Pulmonary artery endothelial cell (primary cell): ENCODE results near the gene PGM2. TPM values are rescaled to one million over a fixed set of nuclear protein-coding genes. Genes with fewer than 3 reads are reported as not detected.

ENCODE experiments used
- DNase-seq: peaks from one replicate; pipeline ENCODE4 v3.0.0-alpha.2; 2011; ENCODE audit warnings: low read depth, low spot score
- total RNA-seq: library from RNA; depleted of rRNA; stranded (reverse); fragments of >200 nt; gene quantifications from 2 replicates; pipeline ENCODE4 v1.2.3, GENCODE V29; 2014

The PGM2 gene
- total RNA-seq, 1 donor from 2014 or later, result 47.8 TPM

DNA sequence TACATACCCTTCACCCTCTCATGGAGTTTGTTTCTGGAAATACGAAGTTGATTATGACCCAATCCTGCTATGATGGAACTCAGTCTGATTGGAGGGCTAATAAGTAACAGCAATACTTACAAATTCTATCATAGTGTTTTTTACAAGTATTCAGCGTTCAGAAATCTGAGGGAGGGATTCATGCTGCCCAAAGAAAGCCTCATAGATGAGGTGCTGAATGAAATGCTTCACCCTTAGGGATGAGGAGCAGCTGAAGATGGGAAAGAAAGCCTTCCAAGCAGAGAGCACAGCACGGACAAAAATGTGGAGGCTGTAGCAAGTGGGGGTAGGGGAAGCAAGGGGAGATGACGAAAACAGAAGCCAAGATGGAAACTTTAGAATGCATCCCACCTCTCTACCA, 36.5 kb downstream of the PGM2 start:
- DNase-seq, result no peak

DNA sequence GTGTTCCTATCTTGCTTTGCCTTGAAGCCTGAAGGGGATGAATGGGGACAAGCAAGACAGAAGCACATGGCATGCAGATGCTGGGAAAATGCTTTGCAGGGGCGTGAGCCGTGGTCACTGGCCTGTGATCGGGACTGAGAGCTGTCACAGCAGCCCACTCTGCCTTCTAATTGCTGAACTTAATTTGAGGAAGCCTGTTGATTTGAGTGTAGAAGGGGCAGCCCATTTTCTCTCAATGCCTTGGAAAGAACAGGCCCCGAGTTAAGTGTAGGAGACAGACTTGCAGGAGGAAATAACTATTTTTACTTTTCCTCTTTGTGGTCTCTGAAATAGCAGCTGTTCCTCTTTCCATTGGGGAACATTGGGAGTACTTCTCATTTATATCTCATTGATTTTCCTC, 38.3 kb downstream of the PGM2 start:
- no peak for DNase-seq

DNA sequence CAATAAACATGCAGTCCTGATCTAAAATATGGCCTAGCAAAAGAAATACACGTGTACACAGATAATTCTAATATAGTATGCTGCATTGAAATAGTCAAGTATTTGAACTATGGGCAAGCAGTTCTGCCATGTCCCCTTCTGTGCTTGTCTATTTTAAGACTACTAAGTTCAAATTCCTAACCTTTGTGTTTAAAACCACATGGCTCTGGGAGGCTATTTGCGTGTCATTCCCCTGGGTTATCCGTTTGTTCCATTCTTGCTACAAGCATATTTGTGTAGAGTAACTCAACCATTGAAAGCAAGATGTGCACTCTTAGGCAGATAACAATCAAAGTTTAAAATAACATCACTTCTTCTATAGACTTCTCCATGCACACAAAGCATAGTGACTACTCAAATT, 39.0 kb downstream of the PGM2 start:
- DNase-seq, result no peak

DNA sequence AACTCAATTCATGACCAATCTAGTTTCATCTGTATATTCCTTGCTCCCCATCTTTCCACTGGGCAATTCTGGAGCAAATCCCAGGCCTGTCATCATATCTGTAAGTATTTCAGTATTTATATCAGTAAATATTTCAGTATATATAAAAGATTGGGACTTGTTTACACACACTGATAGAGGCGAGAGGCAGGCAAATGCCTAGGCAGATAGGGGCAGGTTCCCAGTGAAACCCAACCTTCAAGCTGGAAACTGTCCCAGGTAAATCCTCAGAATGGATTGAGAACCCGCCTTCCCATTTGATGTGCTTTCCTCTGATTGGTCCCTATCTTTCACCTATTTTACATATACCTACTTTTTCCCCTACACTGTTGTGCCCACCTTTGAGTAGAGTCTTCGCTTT, 40.6 kb downstream of the PGM2 start:
- no peak for DNase-seq

DNA sequence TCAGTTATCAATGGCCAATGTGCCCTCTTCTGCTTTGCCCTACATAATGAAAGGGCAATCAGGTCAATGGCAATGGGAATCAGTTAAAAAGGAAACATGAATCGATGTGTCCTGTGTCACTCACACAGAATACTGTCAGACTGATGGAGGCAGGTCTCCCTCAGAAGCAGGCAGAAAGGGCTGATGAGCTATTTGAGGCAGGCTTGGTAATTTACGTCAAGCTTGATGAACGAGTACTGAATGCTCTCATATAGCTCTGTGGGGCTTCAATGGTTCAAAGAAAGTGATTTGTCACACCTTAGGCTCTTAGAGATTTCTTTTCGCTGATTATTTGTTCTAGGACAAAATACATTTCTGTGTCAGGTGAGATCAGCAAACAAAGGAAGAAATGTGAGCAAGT, 41.8 kb downstream of the PGM2 start:
- no peak for DNase-seq

DNA sequence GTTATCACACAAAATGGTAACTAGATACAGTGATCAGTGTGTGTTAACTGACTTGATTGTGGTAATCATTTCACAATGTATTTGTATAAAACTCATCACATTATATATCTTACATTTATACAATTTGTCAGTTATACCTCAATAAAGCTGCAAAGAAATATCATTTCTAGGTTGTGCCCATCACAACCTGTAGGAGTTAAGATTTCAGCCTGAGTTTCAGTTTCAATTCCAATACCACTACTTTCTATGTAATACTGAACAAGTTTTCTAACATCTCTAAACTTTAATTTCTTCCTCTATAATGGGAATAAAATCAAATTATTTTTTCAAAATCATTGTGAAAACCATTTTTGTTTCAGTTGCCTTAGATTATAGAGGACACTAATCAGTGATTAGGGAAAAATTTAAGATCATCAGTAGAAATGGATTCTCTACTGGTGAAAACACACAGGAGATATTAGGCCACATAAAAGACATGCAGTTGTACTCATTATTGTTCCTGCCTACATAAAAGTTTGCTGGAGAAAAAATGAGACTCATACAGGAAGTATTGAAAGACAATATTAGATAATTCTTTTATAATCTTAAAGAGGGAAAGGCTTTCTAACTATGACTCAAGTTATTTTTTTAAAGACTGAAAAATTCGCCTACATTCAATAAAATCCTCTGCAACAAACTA, 46.0 kb downstream of the PGM2 start:
- no peak for DNase-seq

DNA sequence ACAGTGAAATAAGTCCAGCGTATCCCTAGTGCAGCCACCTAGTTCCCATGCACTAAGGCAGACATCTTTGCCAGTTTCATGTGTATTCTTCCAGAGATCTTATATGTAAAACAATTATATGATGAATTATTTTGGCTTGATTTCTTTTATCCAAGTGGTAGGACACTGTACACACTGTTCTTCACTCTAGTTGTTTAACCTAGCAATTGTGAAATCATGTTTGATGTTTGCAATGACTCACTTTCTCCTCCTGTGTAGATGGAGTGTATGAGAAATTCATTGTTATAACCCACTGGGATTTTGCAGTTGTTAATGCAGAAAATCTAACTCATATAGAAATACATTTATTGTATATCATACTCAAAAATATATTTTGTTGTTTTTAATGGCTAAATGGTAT, 46.9 kb downstream of the PGM2 start:
- no peak for DNase-seq

DNA sequence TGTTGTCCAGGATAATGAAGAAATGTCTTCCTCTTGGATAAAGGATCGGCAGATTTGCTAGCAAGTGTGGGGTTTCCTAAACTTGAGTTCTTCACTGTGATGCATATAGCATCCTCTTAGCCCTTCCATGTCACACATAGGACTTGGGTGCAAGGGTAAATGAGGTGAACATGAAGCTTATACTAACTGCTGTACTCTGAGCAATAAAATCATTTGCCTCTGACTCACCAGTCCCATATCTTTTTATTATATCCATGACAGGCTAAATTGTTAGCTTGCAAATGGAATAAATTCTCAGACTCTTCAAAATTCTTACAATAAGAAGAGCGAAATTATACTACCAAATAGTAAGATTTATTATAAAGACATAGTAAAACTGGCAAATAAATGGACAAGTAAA, 49.7 kb downstream of the PGM2 start:
- DNase-seq, result no peak

DNA sequence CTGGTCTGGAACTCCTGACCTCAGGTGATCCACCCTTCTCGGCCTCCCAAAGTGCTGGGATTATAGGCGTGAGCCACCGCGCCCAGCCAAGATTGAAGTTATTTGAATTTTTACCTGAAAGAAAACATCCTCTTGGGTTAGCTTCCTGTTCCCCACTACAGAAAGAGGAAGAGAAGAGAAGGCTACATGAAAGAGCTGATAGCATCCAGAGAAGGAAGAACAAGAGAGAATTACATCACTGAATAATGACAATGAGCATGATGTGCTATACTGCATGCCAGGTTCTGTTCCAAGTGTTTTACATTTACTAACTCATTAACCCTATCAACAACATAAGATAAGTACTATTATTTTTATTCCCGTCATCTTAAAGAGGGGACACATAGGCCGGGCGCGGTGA, 52.9 kb downstream of the PGM2 start:
- no peak for DNase-seq

DNA sequence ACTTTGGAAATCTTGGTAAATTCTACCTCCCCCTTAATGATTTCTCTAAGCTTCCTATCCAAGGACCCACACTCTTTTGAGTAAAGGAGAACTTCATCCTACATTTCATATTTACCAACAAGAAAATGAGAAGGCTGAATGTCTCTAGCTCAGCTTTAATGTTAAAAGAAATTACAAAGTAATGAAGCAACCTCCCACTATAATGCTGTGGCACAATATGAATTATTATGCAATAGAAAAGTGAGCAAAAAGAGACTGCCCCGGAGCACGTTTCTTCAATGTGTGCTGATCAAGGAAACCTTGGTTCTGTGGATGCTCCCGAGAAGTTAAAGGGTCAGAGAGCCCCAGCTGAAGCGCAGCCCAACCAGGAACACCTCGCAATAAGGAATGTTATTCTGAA, 55.3 kb downstream of the PGM2 start:
- DNase-seq, result no peak

DNA sequence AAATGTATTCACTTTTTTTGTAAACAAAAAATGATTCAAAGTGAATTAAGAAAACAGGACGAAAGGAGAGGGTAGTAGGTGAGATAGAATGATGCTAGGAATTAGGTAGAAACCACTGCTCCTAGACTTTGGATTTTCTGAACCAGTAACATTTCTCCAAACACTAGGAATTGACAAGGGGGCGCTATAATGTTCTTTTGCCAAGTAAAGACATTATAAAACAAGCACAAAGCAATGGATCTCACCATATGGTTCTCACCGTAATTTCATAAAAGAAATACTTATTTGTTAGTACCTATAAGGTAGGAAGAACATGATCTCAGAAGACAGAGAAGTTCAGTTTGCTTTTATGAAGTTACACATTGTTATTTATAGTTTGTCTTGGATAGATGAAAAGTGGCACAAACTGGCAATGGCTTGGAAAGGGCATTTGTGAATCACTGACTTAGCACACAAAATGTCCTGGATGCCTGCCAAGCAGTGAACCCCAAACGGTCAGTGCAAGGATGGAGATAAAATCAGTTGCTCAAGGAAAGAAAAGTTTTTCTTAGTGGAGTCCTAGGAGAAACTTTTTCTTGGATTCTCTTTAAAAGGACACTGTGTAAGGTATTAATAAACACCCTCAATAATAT, 56.3 kb downstream of the PGM2 start:
- DNase-seq, result no peak

DNA sequence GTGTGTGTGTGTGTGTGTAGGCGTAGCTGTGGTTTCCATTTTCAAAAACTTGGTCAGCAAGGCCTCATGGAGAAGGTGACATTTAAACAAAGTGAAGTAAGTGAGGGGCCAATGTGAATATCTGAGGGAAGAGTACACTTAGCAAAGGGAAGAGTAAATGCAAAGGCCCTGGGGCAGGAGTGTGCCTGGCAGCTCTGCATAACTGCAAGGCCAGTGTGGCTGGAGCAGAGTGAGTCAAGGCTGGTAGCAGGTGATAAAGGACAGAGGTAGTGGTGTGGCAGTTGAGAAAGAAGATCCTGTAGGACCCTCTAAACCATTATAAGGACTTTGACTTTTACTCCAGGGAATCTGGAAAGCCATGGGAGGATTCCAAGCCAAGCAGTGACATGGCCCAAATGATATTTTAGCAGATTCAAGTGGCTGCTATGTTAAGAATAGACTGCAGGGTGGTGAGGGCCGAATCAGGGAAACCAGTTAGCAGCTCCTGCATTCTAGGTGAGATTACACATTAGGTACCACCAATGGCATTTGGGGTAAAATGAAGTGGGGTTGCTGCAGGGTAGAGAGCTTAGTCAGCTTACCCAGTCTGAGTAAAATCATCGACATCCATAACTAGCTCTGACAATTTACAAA, 58.5 kb downstream of the PGM2 start:
- no peak for DNase-seq

DNA sequence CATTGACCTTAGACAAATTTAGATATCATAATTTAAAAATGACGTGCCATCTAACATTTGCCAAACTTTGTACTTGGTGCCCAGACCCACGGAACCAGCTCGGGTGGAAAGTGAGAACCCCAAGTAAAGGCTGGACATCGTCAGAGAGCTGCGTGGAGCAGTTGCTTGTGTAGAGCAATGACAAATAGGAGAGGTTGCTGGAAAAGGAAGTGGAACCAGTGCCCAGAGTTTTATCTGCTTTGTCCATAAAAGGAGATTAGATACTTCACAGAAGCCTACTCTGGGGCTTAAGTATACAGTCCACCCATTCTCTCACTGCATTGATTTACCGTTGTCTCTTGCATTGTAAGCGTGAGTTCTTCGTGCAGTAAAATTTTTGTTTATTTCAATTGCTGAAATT, 59.0 kb downstream of the PGM2 start:
- DNase-seq, result no peak

DNA sequence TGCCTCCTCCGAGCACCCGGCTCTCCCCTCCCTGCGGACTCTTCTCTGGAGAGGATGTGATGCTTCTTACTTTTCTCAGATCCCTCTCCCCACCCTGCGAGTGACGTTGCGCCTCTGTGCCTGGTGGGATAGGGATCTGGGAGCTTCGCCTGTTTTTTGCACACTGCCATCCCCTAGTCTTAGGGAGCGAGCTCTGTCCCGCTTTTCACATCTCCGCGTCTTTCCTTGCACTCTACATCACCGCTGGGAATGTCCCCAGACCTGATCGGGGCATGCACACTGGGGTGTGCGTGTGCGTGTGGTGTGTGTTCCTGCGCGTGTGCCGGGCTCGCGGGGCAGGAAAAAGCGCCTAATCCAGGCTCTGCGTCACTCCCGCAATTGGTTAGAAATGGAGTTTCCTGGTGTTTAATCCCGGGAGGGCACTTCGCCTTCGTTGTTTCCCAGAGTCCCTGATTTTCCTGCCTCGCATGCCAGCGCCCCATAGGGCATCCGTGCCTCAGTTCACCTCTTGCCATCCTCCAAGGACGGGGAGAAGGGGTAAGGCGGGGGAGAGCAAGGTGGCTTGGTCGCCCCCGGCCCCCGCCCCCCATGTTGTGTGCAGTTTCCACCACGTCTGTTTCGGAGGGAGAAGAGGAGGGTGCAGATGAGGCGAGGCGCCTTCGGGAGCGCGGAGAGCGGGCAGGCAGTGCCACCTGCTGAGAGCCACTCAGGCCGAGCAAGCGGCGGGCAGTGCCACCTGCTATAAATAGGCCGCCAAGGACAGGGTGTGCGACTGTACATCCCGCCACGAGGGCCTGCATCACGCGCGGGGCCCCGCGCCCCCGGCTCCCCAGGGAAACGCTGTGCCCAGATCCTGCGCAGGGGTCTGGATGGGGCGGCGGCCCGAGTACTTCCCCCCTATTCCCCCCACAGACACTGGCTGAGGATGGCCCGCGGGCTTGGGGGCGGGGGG, 63.6 kb downstream of the PGM2 start:
- DNase-seq, result no peak

DNA sequence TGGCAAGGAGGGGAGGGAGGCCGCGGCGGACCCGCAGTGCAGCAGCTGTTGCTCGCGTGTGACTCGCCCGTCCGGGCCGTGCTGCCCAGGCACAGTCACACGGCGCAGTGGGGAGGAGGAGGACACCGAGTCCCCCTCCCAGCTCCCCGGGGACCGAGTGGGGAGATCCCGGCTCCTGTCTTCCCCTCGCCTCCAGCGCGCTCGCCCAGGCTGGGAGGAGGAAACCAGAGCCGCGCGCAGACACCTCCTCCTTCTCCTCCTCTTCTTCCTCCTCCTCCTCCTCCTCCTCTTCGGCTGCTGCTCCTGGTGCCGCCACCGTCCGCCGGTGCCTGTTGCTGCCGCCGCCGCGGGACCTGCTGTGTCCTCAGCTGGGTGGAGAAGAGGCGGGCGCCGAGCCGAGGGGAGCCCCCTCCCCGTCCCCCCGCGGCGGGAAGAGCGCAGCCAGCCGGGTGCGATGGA, 64.3 kb downstream of the PGM2 start, which contains the start of gene TBC1D1:
Gene TBC1D1 (plus strand): TSS at position 284 of the 459 bp plus-strand sequence. CDS start 11,012 bp downstream, outside the sequence.
- DNase-seq, result no peak

DNA sequence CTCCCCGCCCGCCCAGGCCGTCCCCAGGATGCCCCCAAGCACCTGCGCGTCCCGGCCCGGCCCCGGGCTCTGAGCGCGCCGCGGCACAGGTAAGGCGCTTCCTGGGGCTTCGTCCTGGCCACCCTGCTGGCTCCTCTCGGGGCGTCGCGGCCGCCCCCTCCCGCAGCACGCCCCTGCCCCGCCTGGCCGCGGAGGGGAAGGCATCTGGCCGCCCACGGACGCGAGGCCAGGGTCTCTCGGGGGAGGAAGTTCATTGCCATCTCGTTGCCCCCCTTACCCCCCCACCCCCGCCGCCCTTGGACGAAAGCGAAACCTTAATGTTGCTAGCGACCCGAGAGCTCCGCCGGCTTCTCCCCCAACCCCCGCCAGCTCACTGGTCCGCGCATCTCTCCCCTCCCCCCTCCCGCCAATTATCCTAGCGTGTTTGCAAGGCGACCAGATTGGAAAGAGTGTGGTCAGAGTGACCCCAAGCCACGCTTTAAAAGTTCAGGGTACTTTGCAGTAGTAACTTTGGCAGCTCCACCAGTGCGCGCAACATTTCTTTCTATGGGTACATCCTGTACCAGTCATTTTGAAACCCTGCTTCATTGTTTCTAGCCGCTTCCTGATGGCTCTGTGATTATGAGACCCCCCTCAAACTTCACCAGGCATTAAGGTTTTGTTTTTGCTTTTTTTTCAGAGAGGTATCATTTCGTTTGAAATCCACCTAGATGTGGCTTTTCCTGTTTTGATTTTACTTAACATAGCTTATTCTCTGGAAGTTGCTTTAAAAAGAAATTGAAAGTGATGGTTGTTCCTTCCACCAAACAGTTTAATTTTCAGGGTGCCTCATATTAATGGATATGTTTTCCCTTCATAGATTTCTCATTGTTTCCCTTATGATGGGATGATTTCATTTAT, 65.0 kb downstream of the PGM2 start:
- DNase-seq, result no peak

DNA sequence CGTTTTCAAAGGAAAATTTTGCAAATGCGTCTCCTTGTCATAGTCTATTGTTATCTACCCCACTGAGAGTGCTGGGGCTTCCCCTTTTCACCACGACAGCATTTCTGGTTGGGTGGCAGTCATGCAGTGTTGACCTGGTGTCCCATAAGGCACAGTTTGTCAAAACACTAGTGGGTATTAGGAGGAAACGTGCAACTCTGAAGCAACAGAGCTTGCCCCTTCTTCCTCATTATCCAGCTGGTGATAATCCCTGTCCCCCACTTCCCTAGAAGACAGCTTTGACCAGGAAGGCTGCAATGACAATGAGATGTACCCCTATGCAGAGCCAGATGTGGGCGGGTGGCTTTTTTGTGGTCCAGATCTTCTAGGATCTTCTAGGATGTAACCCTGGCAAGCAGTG, 66.2 kb downstream of the PGM2 start:
- no peak for DNase-seq

DNA sequence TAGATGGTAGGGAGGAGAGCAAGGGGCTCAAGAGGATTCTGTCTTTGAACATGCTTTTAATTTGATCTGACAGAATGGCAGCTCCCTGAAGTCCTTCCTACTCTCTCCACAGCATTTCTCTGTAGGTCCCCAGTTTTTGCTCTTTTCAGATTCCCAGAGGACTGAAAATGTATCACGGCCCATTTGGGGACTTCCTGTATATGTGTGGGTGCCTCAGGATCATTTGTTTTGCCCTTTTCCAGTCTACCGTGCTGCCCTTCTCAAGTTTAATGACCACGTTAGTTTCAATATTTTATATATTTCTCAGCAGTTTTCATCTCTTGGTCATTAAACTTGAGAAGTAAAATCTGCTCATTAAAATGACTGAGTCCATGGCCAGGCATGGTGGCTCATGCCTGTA, 66.7 kb downstream of the PGM2 start:
- no peak for DNase-seq

DNA sequence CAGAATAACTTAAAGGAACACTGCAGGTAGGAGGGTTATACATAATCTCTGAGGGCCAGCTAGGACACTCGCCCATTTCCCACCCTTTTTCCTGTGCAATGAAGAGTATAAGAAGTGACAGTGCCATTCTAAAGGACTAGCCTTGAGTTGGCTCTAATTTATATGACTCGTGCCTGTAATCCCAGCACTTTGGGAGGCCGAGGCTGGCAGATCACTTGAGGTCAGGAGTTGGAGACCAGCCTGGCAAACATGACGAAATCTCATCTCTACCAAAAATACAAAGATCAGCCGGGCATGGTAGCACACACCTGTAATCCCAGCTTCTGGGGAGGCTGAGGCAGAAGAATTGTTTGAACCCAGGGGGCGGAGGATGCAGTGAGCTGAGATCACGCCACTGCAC, 68.8 kb downstream of the PGM2 start:
- no peak for DNase-seq

DNA sequence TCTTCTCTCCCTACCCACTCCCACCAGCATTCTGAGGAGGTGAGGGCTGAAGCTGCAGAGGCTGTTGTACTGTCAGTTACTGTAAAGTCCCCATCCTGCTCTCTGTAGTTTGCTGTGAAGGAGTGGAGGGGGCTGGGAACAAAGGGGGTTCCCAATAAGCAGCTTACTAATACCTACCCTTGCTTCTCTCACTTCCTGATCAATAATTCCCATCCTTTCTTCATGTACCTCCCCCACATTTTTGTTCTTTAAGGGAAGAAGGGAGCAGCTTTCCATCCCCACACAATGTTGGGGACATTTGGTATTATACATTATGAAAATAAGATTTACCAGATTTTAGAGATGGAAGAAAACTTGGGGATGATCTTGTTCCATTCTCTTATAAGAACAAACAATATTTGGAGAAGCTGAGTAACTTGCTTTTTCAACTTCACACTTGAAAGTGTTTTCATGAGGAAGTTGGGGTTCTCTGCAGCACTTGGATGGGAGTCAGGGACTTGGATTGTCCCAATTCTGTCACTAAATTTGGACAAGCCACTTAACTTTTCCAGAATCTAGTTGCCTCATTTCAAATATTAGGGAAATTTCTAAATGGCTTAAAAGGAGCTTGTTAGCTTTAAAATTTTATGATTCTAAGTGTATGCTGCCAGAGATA, 69.8 kb downstream of the PGM2 start:
- no peak for DNase-seq
